ENCODE data around the gene MECP2.

- no peak for TF ChIP-seq CTCF (IDR thresholded peaks at IDR 0.05)
- no peak for TF ChIP-seq POLR2A (IDR thresholded peaks at IDR 0.05)
Measured at GRCh38 chrX:154038656-154039055, 58.9 kb downstream of the MECP2 start.

All from breast epithelium (tissue), 3 donors.